Measurements from ENCODE around the gene CHAF1B. TPM values are rescaled to one million over a fixed set of nuclear protein-coding genes. Genes with fewer than 3 reads are reported as not detected.

CHAF1B gene
- total and polyA plus RNA-seq, 9 of the 15 experiments (the other 6 are each of a cell fraction or from before 2014, with no cell fraction given): 7.5 to 36.8 (median 21.0) TPM

- no peak for TF ChIP-seq ZNF318 (IDR thresholded peaks at IDR 0.05; ENCODE audit: borderline replicate concordance in 1 of 2, low read depth in 1 of 2)
- no peak for TF ChIP-seq RBM14 (IDR thresholded peaks at IDR 0.05; ENCODE audit: borderline replicate concordance, insufficient read depth, low read depth, low read length)
- TF ChIP-seq HNRNPL (IDR thresholded peaks at IDR 0.05; ENCODE audit: low read depth, low read length): no peak
- no peak for TF ChIP-seq BRCA1 (IDR thresholded peaks at IDR 0.05)
- TF ChIP-seq BRCA1 (CRISPR knock-in tag; IDR thresholded peaks at IDR 0.05): no peak
- TF ChIP-seq, protein P1, sequence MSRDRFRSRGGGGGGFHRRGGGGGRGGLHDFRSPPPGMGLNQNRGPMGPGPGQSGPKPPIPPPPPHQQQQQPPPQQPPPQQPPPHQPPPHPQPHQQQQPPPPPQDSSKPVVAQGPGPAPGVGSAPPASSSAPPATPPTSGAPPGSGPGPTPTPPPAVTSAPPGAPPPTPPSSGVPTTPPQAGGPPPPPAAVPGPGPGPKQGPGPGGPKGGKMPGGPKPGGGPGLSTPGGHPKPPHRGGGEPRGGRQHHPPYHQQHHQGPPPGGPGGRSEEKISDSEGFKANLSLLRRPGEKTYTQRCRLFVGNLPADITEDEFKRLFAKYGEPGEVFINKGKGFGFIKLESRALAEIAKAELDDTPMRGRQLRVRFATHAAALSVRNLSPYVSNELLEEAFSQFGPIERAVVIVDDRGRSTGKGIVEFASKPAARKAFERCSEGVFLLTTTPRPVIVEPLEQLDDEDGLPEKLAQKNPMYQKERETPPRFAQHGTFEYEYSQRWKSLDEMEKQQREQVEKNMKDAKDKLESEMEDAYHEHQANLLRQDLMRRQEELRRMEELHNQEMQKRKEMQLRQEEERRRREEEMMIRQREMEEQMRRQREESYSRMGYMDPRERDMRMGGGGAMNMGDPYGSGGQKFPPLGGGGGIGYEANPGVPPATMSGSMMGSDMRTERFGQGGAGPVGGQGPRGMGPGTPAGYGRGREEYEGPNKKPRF (IDR thresholded peaks at IDR 0.05; ENCODE audit: low read depth, low read length): no peak
- TF ChIP-seq USF2 (CRISPR knock-in tag; IDR thresholded peaks at IDR 0.05): no peak
- TF ChIP-seq CHAMP1 (IDR thresholded peaks at IDR 0.05): no peak
- no peak for TF ChIP-seq DEAF1 (CRISPR knock-in tag; IDR thresholded peaks at IDR 0.05)
- TF ChIP-seq SPI1 (IDR thresholded peaks at IDR 0.05; ENCODE audit: borderline replicate concordance, low read depth, low read length): no peak
- no peak for TF ChIP-seq CEBPB (tag; IDR thresholded peaks at IDR 0.05)
- no peak for TF ChIP-seq ZBTB1 (CRISPR knock-in tag; IDR thresholded peaks at IDR 0.05; ENCODE audit: borderline replicate concordance, low read depth)
Measured at GRCh38 chr21:36415375-36415774, 30.2 kb downstream of the CHAF1B start (continued).
